ENCODE data around the gene ZNF804A.

GRCh38 chr2:184859187-184859586 is 260.9 kb downstream of the ZNF804A start:
- TF ChIP-seq ZC3H10 (CRISPR knock-in tag; IDR thresholded peaks at IDR 0.05) (no peak), TOX (CRISPR knock-in tag; IDR thresholded peaks at IDR 0.05; ENCODE audit: borderline replicate concordance) (no peak), ZFP3 (CRISPR knock-in tag; IDR thresholded peaks at IDR 0.05) (no peak), ARNTL (CRISPR knock-in tag; IDR thresholded peaks at IDR 0.05; ENCODE audit: borderline replicate concordance, low read depth) (no peak), ZFP30 (CRISPR knock-in tag; IDR thresholded peaks at IDR 0.05) (no peak), PATZ1 (CRISPR knock-in tag; IDR thresholded peaks at IDR 0.05; ENCODE audit: borderline replicate concordance) (no peak), CSDC2 (CRISPR knock-in tag; IDR thresholded peaks at IDR 0.05) (no peak), CSRNP3 (CRISPR knock-in tag; IDR thresholded peaks at IDR 0.05) (no peak), ISL1 (CRISPR knock-in tag; IDR thresholded peaks at IDR 0.05) (no peak), ESRRG (CRISPR knock-in tag; IDR thresholded peaks at IDR 0.05) (no peak), OSR1 (CRISPR knock-in tag; IDR thresholded peaks at IDR 0.05) (no peak), RARB (CRISPR knock-in tag; IDR thresholded peaks at IDR 0.05) (no peak)

Data from SK-N-SH treated with all-trans-retinoic acid at 6 μM for 48 hours (cell line).